Mesothelial cell of epicardium (in vitro differentiated cells): Measurements from ENCODE around the gene KCNC2. TPM values are rescaled to one million over a fixed set of nuclear protein-coding genes. Genes with fewer than 3 reads are reported as not detected.
"Not testable (repeated sequence)": the region's sequence is repeated elsewhere in the genome, so short reads cannot be mapped to it uniquely, and the experiment has no call there.

Experiments
- DNase-seq, 2 experiments: peaks; one replicate each; pipeline ENCODE4 v3.0.0; 2021; ENCODE audit warnings: low spot score in 2 of 2; ENCODE audit not compliant: unreplicated experiment in 2 of 2
- H3K27ac Mint-ChIP-seq: 2 replicates; pipeline ENCODE4 v1.8.0; 2021; ENCODE audit warnings: mixed read lengths
- H3K27me3 Mint-ChIP-seq: 2 replicates; pipeline ENCODE4 v1.8.0; 2021; ENCODE audit warnings: low read depth, mixed read lengths
- H3K36me3 Mint-ChIP-seq: 2 replicates; pipeline ENCODE4 v1.8.0; 2021; ENCODE audit warnings: mixed read lengths
- H3K4me1 Mint-ChIP-seq: 2 replicates; pipeline ENCODE4 v1.8.0; 2021; ENCODE audit warnings: mixed read lengths
- H3K4me3 Mint-ChIP-seq: 2 replicates; pipeline ENCODE4 v1.8.0; 2021; ENCODE audit warnings: mild to moderate bottlenecking, moderate library complexity, mixed read lengths
- H3K9me3 Mint-ChIP-seq: 2 replicates; pipeline ENCODE4 v1.8.0; 2021; ENCODE audit warnings: mixed read lengths
- CTCF ChIP-seq: fragments of 200-600 bp; sonication (generic); IDR thresholded peaks from one replicate; pipeline ENCODE4 v1.5.0; 2021; ENCODE audit warnings: antibody characterized with exemption; ENCODE audit not compliant: unreplicated experiment
- total RNA-seq: library from RNA; stranded (reverse); gene quantifications from 3 replicates; pipeline ENCODE4 v1.2.1, GENCODE V29; 2021

KCNC2 gene
- total RNA-seq, 1 donor from 2014 or later, result 1.6 TPM

DNA sequence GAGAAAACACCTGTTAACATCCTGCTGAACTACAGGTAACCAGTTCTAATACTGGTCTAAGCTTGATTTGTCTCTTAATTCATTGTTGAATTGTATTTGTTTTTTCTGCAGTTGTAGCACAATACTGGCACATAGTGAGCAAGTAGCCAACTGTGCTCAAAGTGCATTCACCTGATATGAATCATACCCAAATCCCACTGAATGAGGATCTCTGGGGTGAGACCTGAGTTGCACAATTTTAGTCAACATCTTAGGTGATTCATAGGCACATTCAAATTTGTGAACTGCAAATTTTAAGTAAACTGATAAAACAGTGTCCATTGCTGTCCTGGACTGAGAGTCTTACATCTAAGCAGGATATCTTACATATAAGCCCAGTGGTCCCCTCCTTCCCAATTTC, 12.8 kb downstream of the KCNC2 start:
- Mint-ChIP-seq H3K36me3 (no peaks in the 10 kb centered on the region), H3K9me3 (no peaks in the 10 kb centered on the region), H3K4me3 (no peak overlapping the region), H3K27ac (no peak overlapping the region), H3K4me1 (no peaks in the 10 kb centered on the region), H3K27me3 (peaks cover 42% of the 10 kb centered on the region)
- DNase-seq, result no peak
- TF ChIP-seq CTCF, result no peak

DNA sequence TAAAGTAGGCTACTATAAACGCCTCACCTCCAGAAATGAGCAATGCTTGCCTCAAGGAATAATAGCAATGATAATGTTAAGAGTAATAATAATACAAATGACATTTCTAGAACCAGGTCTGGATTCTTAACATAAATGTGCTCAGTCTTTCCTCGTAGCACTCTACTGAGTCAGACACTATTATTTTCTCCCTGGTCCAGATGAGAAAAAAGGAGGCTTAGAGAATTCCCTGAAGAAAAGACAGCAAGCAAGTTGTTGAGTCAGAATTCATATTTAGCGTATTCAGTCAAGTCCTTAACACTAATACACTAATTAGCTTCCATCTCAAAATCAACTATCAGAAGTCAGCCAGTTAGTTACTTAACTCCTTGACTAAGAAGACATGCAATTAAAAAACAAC, 13.2 kb downstream of the KCNC2 start:
- Mint-ChIP-seq H3K9me3 (no peaks in the 10 kb centered on the region), H3K36me3 (no peaks in the 10 kb centered on the region), H3K4me1 (no peaks in the 10 kb centered on the region), H3K4me3 (no peak overlapping the region), H3K27ac (no peak overlapping the region), H3K27me3 (peaks cover 37% of the 10 kb centered on the region)
- no peak for TF ChIP-seq CTCF
- no peak for DNase-seq

GRCh38 chr12:75194250-75194649, 15.4 kb downstream of the KCNC2 start:
- no peak for TF ChIP-seq CTCF
- Mint-ChIP-seq H3K27me3 (peaks cover 24% of the 10 kb centered on the region), H3K9me3 (no peaks in the 10 kb centered on the region), H3K27ac (no peak overlapping the region), H3K36me3 (no peaks in the 10 kb centered on the region), H3K4me3 (no peak overlapping the region), H3K4me1 (peaks cover 9% of the 10 kb centered on the region)
- no peak for DNase-seq

DNA sequence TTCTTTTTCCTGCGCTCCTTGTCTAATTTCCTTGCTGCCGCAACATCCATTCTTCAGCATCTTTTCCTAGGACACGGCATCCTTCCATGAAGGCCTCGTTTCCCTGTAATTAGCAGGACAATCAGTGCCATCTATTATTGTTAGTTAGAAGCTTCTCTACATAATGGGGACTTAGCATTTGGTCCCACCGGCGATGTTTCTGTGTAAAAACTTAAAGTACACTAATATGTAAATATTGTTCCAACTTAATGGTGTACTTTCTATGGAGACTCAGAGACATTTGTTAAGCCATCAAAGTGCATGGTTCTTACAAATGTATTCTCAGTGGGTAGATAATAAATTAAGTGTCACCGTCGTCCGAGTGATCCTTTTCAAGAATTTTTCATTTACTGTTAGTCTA, 17.4 kb downstream of the KCNC2 start:
- peaks cover 9% of the 10 kb centered on the region for H3K4me1 Mint-ChIP-seq
- TF ChIP-seq CTCF, result no peak
- no peaks in the 10 kb centered on the region for H3K9me3 Mint-ChIP-seq
- no peak for DNase-seq
- no peak overlapping the region for H3K27ac Mint-ChIP-seq
- H3K4me3 Mint-ChIP-seq, result no peak overlapping the region
- H3K27me3 Mint-ChIP-seq, result peaks cover 21% of the 10 kb centered on the region
- no peaks in the 10 kb centered on the region for H3K36me3 Mint-ChIP-seq

GRCh38 chr12:75190846-75191245, 18.8 kb downstream of the KCNC2 start:
- DNase-seq, result no peak
- Mint-ChIP-seq H3K27ac (no peak overlapping the region), H3K27me3 (peaks cover 18% of the 10 kb centered on the region), H3K36me3 (no peaks in the 10 kb centered on the region), H3K4me1 (peaks cover 9% of the 10 kb centered on the region), H3K4me3 (no peak overlapping the region), H3K9me3 (no peaks in the 10 kb centered on the region)
- TF ChIP-seq CTCF, result no peak

DNA sequence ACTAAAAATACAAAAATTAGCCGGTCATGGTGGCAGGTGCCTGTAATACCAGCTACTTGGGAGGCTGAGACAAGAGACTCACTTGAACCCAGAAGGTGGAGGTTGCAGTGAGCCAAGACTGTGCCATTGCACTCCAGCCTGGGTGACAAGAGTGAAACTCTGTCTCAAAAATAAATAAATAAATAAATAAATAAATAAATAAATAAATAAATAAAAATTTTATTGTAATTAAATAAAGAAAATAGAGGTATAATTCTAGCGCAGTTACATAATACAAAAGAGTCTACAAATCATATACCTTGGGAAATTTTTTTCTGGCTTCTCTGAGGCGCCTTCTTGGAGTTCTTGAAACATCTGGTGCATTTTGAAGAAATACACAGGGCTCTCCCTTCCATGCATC, 23.8 kb downstream of the KCNC2 start:
- not testable (repeated sequence) for H3K27ac Mint-ChIP-seq, H3K4me1 Mint-ChIP-seq, H3K9me3 Mint-ChIP-seq, H3K4me3 Mint-ChIP-seq, DNase-seq, H3K36me3 Mint-ChIP-seq, H3K27me3 Mint-ChIP-seq
